T-helper 1 cell treated with Interleukin-12 subunit alpha and Interleukin-12 subunit beta and Interleukin-4 antibody, amounts not matched to agents 30 μg/mL and 1 μg/mL, for 36 hours (primary cell): ENCODE measurements around the gene MRPL32.

Experiments used
- H3K27ac Mint-ChIP-seq: one replicate; pipeline ENCODE4 v1.8.0; 2021; ENCODE audit warnings: mild to moderate bottlenecking, mixed read lengths
- H3K27me3 Mint-ChIP-seq: one replicate; pipeline ENCODE4 v1.8.0; 2021; ENCODE audit warnings: low read depth, mixed read lengths
- H3K36me3 Mint-ChIP-seq: one replicate; pipeline ENCODE4 v1.8.0; 2021; ENCODE audit warnings: low read depth, mixed read lengths
- H3K4me1 Mint-ChIP-seq: one replicate; pipeline ENCODE4 v1.8.0; 2021; ENCODE audit warnings: low read depth, mixed read lengths
- H3K4me3 Mint-ChIP-seq: one replicate; pipeline ENCODE4 v1.8.0; 2021; ENCODE audit warnings: mild to moderate bottlenecking, moderate library complexity, mixed read lengths
- H3K9me3 Mint-ChIP-seq: one replicate; pipeline ENCODE4 v1.8.0; 2021; ENCODE audit warnings: mixed read lengths

The MRPL32 gene

GRCh38 chr7:42939457-42940240, 7.5 kb downstream of the MRPL32 start:
- no peaks in the 10 kb centered on the region for H3K9me3 Mint-ChIP-seq
- H3K4me3 Mint-ChIP-seq = no peak overlapping the region
- H3K4me1 Mint-ChIP-seq = peaks cover 29% of the 10 kb centered on the region
- H3K27me3 Mint-ChIP-seq = no peaks in the 10 kb centered on the region
- H3K36me3 Mint-ChIP-seq = peaks cover 23% of the 10 kb centered on the region
- peak overlapping the region; percentile 12 for H3K27ac Mint-ChIP-seq

DNA sequence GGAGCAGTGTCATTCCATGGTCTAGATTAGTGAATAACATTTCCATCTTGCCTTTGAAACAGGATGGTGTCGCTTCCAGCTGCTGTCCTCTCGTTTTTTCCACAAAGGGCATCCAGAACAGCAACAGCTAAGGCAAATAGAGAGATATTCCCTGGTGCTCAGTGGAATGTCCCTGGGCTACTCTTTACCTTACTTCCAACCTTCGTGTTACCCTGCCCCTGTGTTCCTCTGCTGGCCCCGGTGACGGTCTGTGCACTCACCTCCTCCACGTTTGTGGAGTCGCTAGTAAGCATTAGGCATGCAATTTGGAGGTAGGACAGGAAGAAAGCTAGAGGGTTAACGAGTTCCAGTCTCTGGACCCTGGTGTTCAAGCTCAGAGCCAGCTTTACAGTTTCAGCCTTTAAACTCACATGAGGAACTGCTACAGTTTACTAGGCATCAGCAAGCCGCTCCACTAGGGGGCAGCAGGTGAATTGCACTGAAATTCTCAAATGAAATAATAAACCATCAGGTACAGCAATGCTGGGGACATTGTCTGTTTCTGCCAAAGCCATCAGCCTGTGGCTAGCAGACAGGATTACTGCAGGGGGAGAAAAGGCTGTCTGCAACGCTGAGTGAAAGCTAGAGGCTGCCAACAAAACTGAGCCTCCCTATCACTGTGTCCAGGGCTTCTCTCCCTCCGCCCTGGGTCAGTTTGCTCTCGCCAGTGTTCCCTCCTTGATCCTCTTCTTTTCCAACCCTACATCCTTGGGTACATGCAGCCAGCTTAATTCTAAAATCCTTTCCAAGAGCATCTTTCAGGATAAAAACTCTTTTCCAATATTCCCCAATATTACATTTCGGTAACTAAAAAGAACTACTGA, 9.0 kb downstream of the MRPL32 start:
- no peak overlapping the region for H3K27ac Mint-ChIP-seq

DNA sequence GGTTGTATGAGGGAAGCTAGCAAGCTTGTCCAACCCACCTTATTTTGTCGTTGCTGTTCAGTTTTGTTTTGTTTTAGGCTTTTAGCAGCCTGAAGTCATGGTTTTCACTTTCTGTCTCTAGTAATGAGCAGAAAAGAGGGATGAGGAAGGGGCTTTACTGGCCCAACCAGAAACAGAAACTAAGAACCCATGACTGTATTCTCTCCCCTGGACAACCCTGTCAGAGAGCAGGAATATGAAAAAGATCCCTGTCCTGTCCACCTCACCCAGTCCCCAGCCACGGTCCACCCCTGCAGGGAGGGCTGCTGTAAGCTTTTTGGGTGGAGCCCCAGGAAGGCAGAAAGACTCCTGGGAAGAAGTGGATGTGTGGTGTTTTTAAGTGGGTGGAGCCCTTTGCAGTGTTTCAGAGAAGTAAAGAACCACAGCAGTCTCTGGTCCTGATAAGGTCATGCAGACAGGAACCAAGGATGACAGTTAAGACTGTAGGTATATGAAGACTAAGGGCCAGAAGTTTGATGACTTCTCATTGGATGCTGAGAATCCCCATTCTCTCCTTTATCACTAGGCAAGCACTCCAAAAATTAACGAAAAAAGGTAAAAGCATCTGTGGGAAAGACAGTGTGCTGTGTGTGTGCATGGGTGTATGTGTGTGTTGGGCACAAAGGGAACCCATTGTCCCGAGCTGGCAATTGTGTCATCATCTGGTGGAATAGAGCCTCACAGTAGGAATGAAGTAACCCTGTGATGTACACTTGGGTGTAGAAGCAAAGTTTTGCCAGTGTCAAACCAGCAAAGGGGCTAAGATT, 13.8 kb downstream of the MRPL32 start:
- Mint-ChIP-seq H3K9me3 (no peaks in the 10 kb centered on the region), H3K27ac (peak overlapping the region; percentile 95), H3K36me3 (no peaks in the 10 kb centered on the region), H3K4me3 (peak overlapping the region; percentile 81), H3K4me1 (peaks cover 16% of the 10 kb centered on the region), H3K27me3 (no peaks in the 10 kb centered on the region)

More for the DNA sequence above, 9.0 kb downstream of the MRPL32 start:
- no peak overlapping the region for H3K4me3 Mint-ChIP-seq
- no peaks in the 10 kb centered on the region for H3K27me3 Mint-ChIP-seq
- no peaks in the 10 kb centered on the region for H3K9me3 Mint-ChIP-seq
- H3K4me1 Mint-ChIP-seq = peaks cover 32% of the 10 kb centered on the region
- H3K36me3 Mint-ChIP-seq = peaks cover 13% of the 10 kb centered on the region

GRCh38 chr7:42946627-42946950, 14.4 kb downstream of the MRPL32 start:
- H3K27me3 Mint-ChIP-seq = no peaks in the 10 kb centered on the region
- H3K9me3 Mint-ChIP-seq = no peaks in the 10 kb centered on the region
- H3K36me3 Mint-ChIP-seq = no peaks in the 10 kb centered on the region
- peak overlapping the region; percentile 95 for H3K27ac Mint-ChIP-seq
- H3K4me1 Mint-ChIP-seq = peaks cover 12% of the 10 kb centered on the region
- H3K4me3 Mint-ChIP-seq = no peak overlapping the region

DNA sequence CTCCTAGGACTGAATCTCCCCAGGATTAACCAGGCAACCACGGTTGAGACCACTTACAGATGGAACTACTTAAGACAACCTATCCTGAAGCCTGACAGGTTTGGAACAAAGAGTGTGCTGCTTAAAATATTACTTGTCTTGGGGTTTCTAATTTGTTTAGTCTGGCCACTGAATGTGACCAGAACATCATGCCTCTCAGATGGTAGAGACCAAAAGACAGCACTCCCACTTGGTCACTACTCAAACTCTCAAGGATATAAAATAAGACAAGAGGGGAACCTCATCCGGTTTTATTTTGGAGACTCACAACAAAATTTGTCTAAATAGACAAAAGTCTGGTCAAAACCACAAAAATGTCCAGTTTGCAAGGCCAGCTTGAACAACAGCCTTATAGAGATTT, 15.3 kb downstream of the MRPL32 start:
- H3K36me3 Mint-ChIP-seq = no peaks in the 10 kb centered on the region
- no peak overlapping the region for H3K27ac Mint-ChIP-seq
- no peaks in the 10 kb centered on the region for H3K27me3 Mint-ChIP-seq
- H3K9me3 Mint-ChIP-seq = no peaks in the 10 kb centered on the region
- no peak overlapping the region for H3K4me3 Mint-ChIP-seq
- H3K4me1 Mint-ChIP-seq = peaks cover 12% of the 10 kb centered on the region

GRCh38 chr7:42950417-42950816, 18.2 kb downstream of the MRPL32 start:
- Mint-ChIP-seq H3K36me3 (no peaks in the 10 kb centered on the region), H3K9me3 (no peaks in the 10 kb centered on the region), H3K4me1 (peaks cover 11% of the 10 kb centered on the region), H3K27ac (no peak overlapping the region), H3K27me3 (no peaks in the 10 kb centered on the region), H3K4me3 (no peak overlapping the region)

DNA sequence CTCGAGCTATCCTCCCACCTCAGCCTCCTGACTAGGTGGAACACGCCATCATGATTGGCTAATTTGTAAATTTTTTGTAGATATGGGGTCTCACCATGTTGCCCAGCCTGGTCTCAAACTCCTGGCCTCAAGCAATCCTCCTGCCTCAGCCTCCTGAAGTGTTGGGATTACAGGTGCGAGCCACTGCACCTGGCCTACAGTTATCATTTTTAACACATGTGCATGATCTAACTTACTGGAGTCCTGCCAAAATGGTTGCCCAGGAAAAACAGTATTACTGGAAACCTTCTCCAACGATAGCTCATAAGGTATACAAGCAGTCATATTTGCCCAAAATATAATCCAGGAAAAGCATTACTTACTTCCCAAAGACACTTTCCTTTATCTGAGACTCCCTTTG, 20.2 kb downstream of the MRPL32 start:
- Mint-ChIP-seq H3K27ac (no peak overlapping the region), H3K36me3 (no peaks in the 10 kb centered on the region), H3K9me3 (peaks cover 8% of the 10 kb centered on the region), H3K27me3 (no peaks in the 10 kb centered on the region), H3K4me1 (no peaks in the 10 kb centered on the region), H3K4me3 (no peak overlapping the region)

GRCh38 chr7:42953994-42954393, 21.8 kb downstream of the MRPL32 start:
- Mint-ChIP-seq H3K27ac (no peak overlapping the region), H3K36me3 (no peaks in the 10 kb centered on the region), H3K4me1 (no peaks in the 10 kb centered on the region), H3K9me3 (peaks cover 8% of the 10 kb centered on the region), H3K27me3 (no peaks in the 10 kb centered on the region), H3K4me3 (no peak overlapping the region)

- peaks cover 8% of the 10 kb centered on the region for H3K9me3 Mint-ChIP-seq
- no peaks in the 10 kb centered on the region for H3K27me3 Mint-ChIP-seq
- H3K4me3 Mint-ChIP-seq = no peak overlapping the region
- H3K27ac Mint-ChIP-seq = no peak overlapping the region
- no peaks in the 10 kb centered on the region for H3K36me3 Mint-ChIP-seq
- H3K4me1 Mint-ChIP-seq = peaks cover 5% of the 10 kb centered on the region
These were observed 23.9 kb downstream of the MRPL32 start for GRCh38 chr7:42956062-42956461.

DNA sequence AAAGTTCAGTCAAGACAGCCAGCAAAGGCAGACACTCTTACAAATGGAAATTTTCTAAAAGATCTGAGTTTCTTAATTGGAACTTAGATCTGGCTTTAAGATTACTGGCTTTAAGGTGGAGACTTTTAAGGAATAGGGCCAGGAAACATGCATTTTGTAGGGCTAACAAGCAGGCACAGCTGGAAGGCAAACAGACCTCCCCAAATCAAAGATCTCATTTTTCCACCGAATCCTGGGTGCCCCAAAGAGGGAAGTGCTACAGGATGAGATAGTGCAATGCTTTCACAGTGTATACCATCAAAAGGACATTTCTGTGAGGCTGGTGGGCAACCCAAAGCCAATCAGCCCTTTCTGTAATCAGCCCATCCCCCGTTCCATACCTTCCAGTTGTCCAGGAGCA, 27.4 kb downstream of the MRPL32 start:
- peaks cover 8% of the 10 kb centered on the region for H3K9me3 Mint-ChIP-seq
- H3K36me3 Mint-ChIP-seq = no peaks in the 10 kb centered on the region
- H3K27me3 Mint-ChIP-seq = no peaks in the 10 kb centered on the region
- no peak overlapping the region for H3K4me3 Mint-ChIP-seq
- H3K4me1 Mint-ChIP-seq = peaks cover 8% of the 10 kb centered on the region
- H3K27ac Mint-ChIP-seq = no peak overlapping the region

- Mint-ChIP-seq H3K4me3 (no peak overlapping the region), H3K36me3 (no peaks in the 10 kb centered on the region)
These were observed 28.6 kb downstream of the MRPL32 start for GRCh38 chr7:42960762-42961161.

GRCh38 chr7:42961170-42961569, 29.0 kb downstream of the MRPL32 start:
- peaks cover 4% of the 10 kb centered on the region for H3K9me3 Mint-ChIP-seq

More at GRCh38 chr7:42960762-42961161, 28.6 kb downstream of the MRPL32 start:
- Mint-ChIP-seq H3K9me3 (peaks cover 7% of the 10 kb centered on the region), H3K4me1 (peaks cover 15% of the 10 kb centered on the region), H3K27ac (no peak overlapping the region), H3K27me3 (no peaks in the 10 kb centered on the region)

GRCh38 chr7:42964293-42964692, 32.1 kb downstream of the MRPL32 start:
- peaks cover 15% of the 10 kb centered on the region for H3K4me1 Mint-ChIP-seq
- H3K9me3 Mint-ChIP-seq = no peaks in the 10 kb centered on the region
- H3K27me3 Mint-ChIP-seq = no peaks in the 10 kb centered on the region
- H3K4me3 Mint-ChIP-seq = no peak overlapping the region
- H3K36me3 Mint-ChIP-seq = no peaks in the 10 kb centered on the region
- H3K27ac Mint-ChIP-seq = no peak overlapping the region

More at GRCh38 chr7:42961170-42961569, 29.0 kb downstream of the MRPL32 start:
- H3K4me3 Mint-ChIP-seq = no peak overlapping the region
- H3K27me3 Mint-ChIP-seq = no peaks in the 10 kb centered on the region
- H3K27ac Mint-ChIP-seq = no peak overlapping the region
- H3K36me3 Mint-ChIP-seq = no peaks in the 10 kb centered on the region
- H3K4me1 Mint-ChIP-seq = peaks cover 15% of the 10 kb centered on the region
